Measurements from ENCODE around the gene KCTD20.

GRCh38 chr6:36484736-36485135 is 41.9 kb downstream of the KCTD20 start:
- TF ChIP-seq CTCF (IDR thresholded peaks at IDR 0.05; ENCODE audit: insufficient read depth, low read length) (no peak), POLR2AphosphoS5 (IDR thresholded peaks at IDR 0.05; ENCODE audit: low read depth) (no peak), REST (IDR thresholded peaks at IDR 0.05; ENCODE audit: insufficient replicate concordance, low read depth) (no peak)
